GM18907 (cell line): ENCODE data around the gene NDUFAF3.

ENCODE experiments used
- ATAC-seq: cut with Tn5 transposase; IDR thresholded peaks from one replicate; pipeline ENCODE4 v1.9.1; 2021; ENCODE audit warnings: mild to moderate bottlenecking, moderate library complexity; ENCODE audit not compliant: unreplicated experiment

NDUFAF3 gene

GRCh38 chr3:49017971-49018706 lies 3.8 kb upstream of the NDUFAF3 start, which contains the start of gene DALRD3:
Gene DALRD3 (minus strand): TSS chr3:49018580. CDS start chr3:49018564, 16 bp downstream.
- ATAC-seq: no peak

GRCh38 chr3:49018707-49019006 lies 3.3 kb upstream of the NDUFAF3 start:
- no peak for ATAC-seq

GRCh38 chr3:49019941-49020329 lies 2.0 kb upstream of the NDUFAF3 start:
- ATAC-seq: no peak

GRCh38 chr3:49020330-49021212 lies 1.4 kb upstream of the NDUFAF3 start:
- ATAC-seq: peak; percentile 1

GRCh38 chr3:49021213-49021812 lies 608 bp upstream of the NDUFAF3 start:
- peak; percentile 55 for ATAC-seq

GRCh38 chr3:49022688-49023171 lies 809 bp downstream of the NDUFAF3 start:
- no peak for ATAC-seq

- no peak for ATAC-seq
Observed at GRCh38 chr3:49023775-49024174, 1.9 kb downstream of the NDUFAF3 start.

GRCh38 chr3:49024449-49024848 lies 2.5 kb downstream of the NDUFAF3 start:
- ATAC-seq: no peak

- no peak for ATAC-seq
Observed at GRCh38 chr3:49025005-49025792, 3.3 kb downstream of the NDUFAF3 start.

- no peak for ATAC-seq
Observed at GRCh38 chr3:49025793-49026520, 4.0 kb downstream of the NDUFAF3 start.

GRCh38 chr3:49026536-49026935 lies 4.6 kb downstream of the NDUFAF3 start:
- ATAC-seq: no peak

GRCh38 chr3:49027634-49028033 lies 5.7 kb downstream of the NDUFAF3 start:
- ATAC-seq: no peak

GRCh38 chr3:49028298-49028672 lies 6.4 kb downstream of the NDUFAF3 start:
- no peak for ATAC-seq

- ATAC-seq: peak; percentile 84
Observed at GRCh38 chr3:49028673-49029562, 7.0 kb downstream of the NDUFAF3 start, which contains the start of gene IMPDH2. Gene IMPDH2 (minus strand): TSS chr3:49029398. CDS start chr3:49029350, 48 bp downstream.

GRCh38 chr3:49029563-49029884 lies 7.6 kb downstream of the NDUFAF3 start:
- ATAC-seq: no peak

GRCh38 chr3:49030321-49030720 lies 8.4 kb downstream of the NDUFAF3 start:
- ATAC-seq: no peak

GRCh38 chr3:49032646-49033304 lies 10.9 kb downstream of the NDUFAF3 start:
- ATAC-seq: no peak

GRCh38 chr3:49034650-49035049 lies 12.7 kb downstream of the NDUFAF3 start:
- ATAC-seq: no peak

GRCh38 chr3:49035281-49035680 lies 13.4 kb downstream of the NDUFAF3 start:
- no peak for ATAC-seq
